CD4-positive, alpha-beta T cell treated with Interleukin-17A for 4 hours (primary cell): ENCODE results near the gene MRPS26.
"Not testable (repeated sequence)": the region's sequence is repeated elsewhere in the genome, so short reads cannot be mapped to it uniquely, and the experiment has no call there.

Experiments
- DNase-seq: peaks from one replicate; pipeline ENCODE4 v3.0.0-alpha.2; 2020; ENCODE audit warnings: mixed read lengths

Gene MRPS26

GRCh38 chr20:3043322-3043721, 2.5 kb upstream of the MRPS26 start, which contains the start of gene GNRH2:
GNRH2 (plus strand) TSS chr20:3043622; CDS start chr20:3044415, 793 bp downstream.
- no peak for DNase-seq

- DNase-seq, result no peak
Observed at GRCh38 chr20:3044336-3044965, 1.4 kb upstream of the MRPS26 start.

- DNase-seq, result peak; percentile 65
Observed at GRCh38 chr20:3045042-3045815, 623 bp upstream of the MRPS26 start.

GRCh38 chr20:3046677-3047462, 1.0 kb downstream of the MRPS26 start:
- DNase-seq, result no peak

- no peak for DNase-seq
Observed at GRCh38 chr20:3047486-3048419, 1.9 kb downstream of the MRPS26 start.

GRCh38 chr20:3051385-3052019, 5.7 kb downstream of the MRPS26 start:
- DNase-seq, result no peak

- DNase-seq, result no peak
Observed at GRCh38 chr20:3059489-3059888, 13.6 kb downstream of the MRPS26 start.

- DNase-seq, result not testable (repeated sequence)
Observed at GRCh38 chr20:3064119-3064518, 18.3 kb downstream of the MRPS26 start.

- no peak for DNase-seq
Observed at GRCh38 chr20:3067139-3068014, 21.5 kb downstream of the MRPS26 start.

GRCh38 chr20:3068075-3068474, 22.2 kb downstream of the MRPS26 start:
- no peak for DNase-seq

GRCh38 chr20:3068986-3069900, 23.4 kb downstream of the MRPS26 start:
- DNase-seq, result peak; percentile 58

- DNase-seq, result no peak
Observed at GRCh38 chr20:3070725-3071124, 24.9 kb downstream of the MRPS26 start.

- DNase-seq, result no peak
Observed at GRCh38 chr20:3071266-3071609, 25.4 kb downstream of the MRPS26 start.

GRCh38 chr20:3071610-3072529, 26.0 kb downstream of the MRPS26 start, which contains the start of gene OXT:
OXT (plus strand) TSS chr20:3071620; CDS start chr20:3071656, 36 bp downstream.
- DNase-seq, result peak; percentile 87

- DNase-seq, result no peak
Observed at GRCh38 chr20:3072530-3073250, 26.8 kb downstream of the MRPS26 start.

- DNase-seq, result not testable (repeated sequence)
Observed at GRCh38 chr20:3073251-3073643, 27.4 kb downstream of the MRPS26 start.

- DNase-seq, result no peak
Observed at GRCh38 chr20:3074812-3075211, 29.0 kb downstream of the MRPS26 start.

GRCh38 chr20:3075315-3075714, 29.5 kb downstream of the MRPS26 start:
- not testable (repeated sequence) for DNase-seq
